Left ventricle myocardium inferior (tissue), 1 donor: ENCODE measurements around the gene OR5AP2. TPM values are rescaled to one million over a fixed set of nuclear protein-coding genes. Genes with fewer than 3 reads are reported as not detected.
"Not testable (repeated sequence)": the region's sequence is repeated elsewhere in the genome, so short reads cannot be mapped to it uniquely, and the experiment has no call there.

Experiments used
- DNase-seq: peaks from one replicate; pipeline ENCODE4 v3.0.0-alpha.2; 2020
- H3K27ac ChIP-seq: fragments of 200-600 bp; replicated peaks from 2 replicates; pipeline ENCODE4 v1.8.0; 2021
- H3K27me3 ChIP-seq: fragments of 200-600 bp; 2 replicates; pipeline ENCODE4 v1.8.0; 2021; ENCODE audit warnings: low read depth
- H3K36me3 ChIP-seq: fragments of 200-600 bp; 2 replicates; pipeline ENCODE4 v1.8.0; 2021
- H3K4me1 ChIP-seq: fragments of 200-600 bp; 2 replicates; pipeline ENCODE4 v1.8.0; 2021
- H3K4me3 ChIP-seq: fragments of 200-600 bp; 2 replicates; pipeline ENCODE4 v1.8.0; 2021; ENCODE audit warnings: mild to moderate bottlenecking, moderate library complexity
- H3K9me3 ChIP-seq: fragments of 200-600 bp; replicated peaks from 2 replicates; pipeline ENCODE4 v1.8.0; 2021
- CTCF ChIP-seq: fragments of 200-600 bp; IDR thresholded peaks from 2 replicates; pipeline ENCODE4 v1.8.0; 2021; ENCODE audit warnings: antibody characterized with exemption, mild to moderate bottlenecking, borderline replicate concordance
- intact Hi-C: fragments of 100-400 bp; cut with micrococcal nuclease; formaldehyde crosslinking; loops from one replicate; pipeline ENCODE4 v1.11.0; 2022
- total RNA-seq: library from RNA; stranded (reverse); fragmentation: NEBNext Ultra II Directional; extraction: Animal tissue kit (Norgen Biotek cat#: 25700); gene quantifications from one replicate; pipeline ENCODE4 v1.2.1, GENCODE V29; 2021
- donor health status: DM: no; HTN: yes; CAD: no; lungs with severe emphysema.

The OR5AP2 gene
- total RNA-seq, 1 donor from 2014 or later = not detected

GRCh38 chr11:56611174-56611573, 31.1 kb downstream of the OR5AP2 start:
- no peak for TF ChIP-seq CTCF
- intact Hi-C loops = no loop called here
- no peak overlapping the region for H3K27ac ChIP-seq

GRCh38 chr11:56592088-56592717, 50.0 kb downstream of the OR5AP2 start:
- H3K36me3 ChIP-seq, intact Hi-C loops, H3K27me3 ChIP-seq, H3K4me1 ChIP-seq, DNase-seq, H3K27ac ChIP-seq, H3K4me3 ChIP-seq: not testable (repeated sequence)
- peaks cover 18% of the 10 kb centered on the region for H3K9me3 ChIP-seq

More at GRCh38 chr11:56611174-56611573, 31.1 kb downstream of the OR5AP2 start:
- Histone ChIP-seq H3K4me1 (no peaks in the 10 kb centered on the region), H3K36me3 (no peaks in the 10 kb centered on the region), H3K4me3 (no peak overlapping the region), H3K27me3 (no peaks in the 10 kb centered on the region), H3K9me3 (no peaks in the 10 kb centered on the region)
- no peak for DNase-seq

Other genes starting within 250 kb of the OR5AP2 start
- not detected for gene OR5AL1, start 229.7 kb downstream of the OR5AP2 start, total RNA-seq
- not detected for gene OR5M3, start 169.1 kb downstream of the OR5AP2 start, total RNA-seq
- not detected for gene OR5M8, start 151.1 kb downstream of the OR5AP2 start, total RNA-seq
- gene OR5M11, start 99.2 kb downstream of the OR5AP2 start, total RNA-seq = not detected
- gene OR5M10, start 64.7 kb downstream of the OR5AP2 start, total RNA-seq = not detected
- gene OR5M1, start 27.6 kb downstream of the OR5AP2 start, total RNA-seq = not detected
- gene OR5AR1, start 21.2 kb upstream of the OR5AP2 start, total RNA-seq = not detected
- not detected for gene OR9G1, start 56.7 kb upstream of the OR5AP2 start, total RNA-seq
- not detected for gene OR9G4, start 106.3 kb upstream of the OR5AP2 start, total RNA-seq